Ovary (tissue), 9 donors: Measurements from ENCODE around the gene EFCAB6. TPM values are rescaled to one million over a fixed set of nuclear protein-coding genes. Genes with fewer than 3 reads are reported as not detected.

Source experiments
- DNase-seq, 5 donors: peaks; one replicate each; pipeline ENCODE4 v3.0.0-alpha.2; 2019 to 2020
- H3K27ac ChIP-seq, 2 donors: fragments of 200-600 bp; one replicate each; pipeline versions ENCODE4 v1.5.1 to v1.8.0; 2019 to 2022
- H3K27me3 ChIP-seq: fragments of 200-600 bp; one replicate; pipeline ENCODE4 v1.8.0; 2022
- H3K36me3 ChIP-seq: fragments of 200-600 bp; sonication (generic); one replicate; pipeline ENCODE4 v1.5.1; 2019
- H3K4me1 ChIP-seq: one replicate; pipeline ENCODE4 v1.8.1; 2013; ENCODE audit warnings: mild to moderate bottlenecking, moderate library complexity; ENCODE audit not compliant: insufficient read depth
- H3K4me3 ChIP-seq: fragments of 200-600 bp; sonication (generic); one replicate; pipeline ENCODE4 v1.5.1; 2017
- H3K9me3 ChIP-seq, 2 donors: fragments of 200-600 bp in 1 of 2; sonication (generic) in 1 of 2; one replicate each; pipeline versions ENCODE4 v1.5.1 to v1.8.1; 2013 to 2019; ENCODE audit warnings: mild to moderate bottlenecking in 1 of 2, moderate library complexity in 1 of 2
- EP300 ChIP-seq: sonication (generic); formaldehyde crosslinking; IDR thresholded peaks from one replicate; pipeline ENCODE4 v1.6.1; 2017; ENCODE audit warnings: antibody characterized with exemption
- POLR2A ChIP-seq: fragments of 450-650 bp; IDR thresholded peaks from one replicate; pipeline ENCODE4 v1.6.1; 2017; ENCODE audit warnings: antibody characterized with exemption, mild to moderate bottlenecking, moderate library complexity
- WGBS, 3 donors: extraction: QIAGEN DNeasy Blood & Tissue Kit in 1 of 3; methylation state at CpG; one replicate each; pipeline versions ENCODE4 v1.1.5 to v1.1.7; 2013 to 2017; 5-methylcytosine and 5-hydroxymethylcytosine counted together
- intact Hi-C, 4 donors: fragments of 100-400 bp; cut with DNase I; formaldehyde crosslinking; loops; one replicate each; pipeline versions ENCODE4 v1.11.0 to v1.15.1; 2022 to 2023
- polyA plus RNA-seq, 2 donors: library from polyadenylated mRNA; stranded (reverse); fragments of 200-250 nt in 1 of 2; fragments of 350-450 nt in 1 of 2; fragmentation: Illumina TruSeq in 1 of 2; extraction: RNeasy Lipid Tissue Mini Kit (QIAGEN cat#74804) in 1 of 2; gene quantifications; one replicate each; pipeline ENCODE4 v1.2.3, GENCODE V29; 2013 to 2014
- total RNA-seq, 7 donors: library from RNA; depleted of rRNA in 2 of 7; stranded (reverse); fragments of >200 nt in 2 of 7; fragmentation: NEBNext Ultra II Directional in 3 of 7; extraction: Animal tissue kit (Norgen Biotek cat#: 25700) in 3 of 7; gene quantifications; one replicate each; pipeline versions ENCODE4 v1.1.0 to v1.2.4, GENCODE V29; 2016 to 2023
- TF ChIP-seq, protein P1 (sequence below), 3 donors: fragments of 450-650 bp in 2 of 3; fragments of 200-600 bp in 1 of 3; IDR thresholded peaks; one replicate each; pipeline versions ENCODE4 v1.5.1 to v1.8.0; 2016 to 2022; ENCODE audit warnings: antibody characterized with exemption in 3 of 3, mild to moderate bottlenecking in 1 of 3
- donor health status: DM: no; HTN: no; CAD: no; lungs with moderate emphysema.
- donor health status: DM: no; HTN: no; CAD: no.
- donor health status: Bipolar disorder and iron deficiency.
- donor health status: DM: yes; HTN: yes; CAD: no.
- donor health status: DM: no; HTN: no; CAD: no.
- donor health status: DM: yes; HTN: yes; CAD: no.

Gene EFCAB6
- total and polyA plus RNA-seq, 9 donors, result 1.00 to 17.5 (median 6.7) TPM

DNA sequence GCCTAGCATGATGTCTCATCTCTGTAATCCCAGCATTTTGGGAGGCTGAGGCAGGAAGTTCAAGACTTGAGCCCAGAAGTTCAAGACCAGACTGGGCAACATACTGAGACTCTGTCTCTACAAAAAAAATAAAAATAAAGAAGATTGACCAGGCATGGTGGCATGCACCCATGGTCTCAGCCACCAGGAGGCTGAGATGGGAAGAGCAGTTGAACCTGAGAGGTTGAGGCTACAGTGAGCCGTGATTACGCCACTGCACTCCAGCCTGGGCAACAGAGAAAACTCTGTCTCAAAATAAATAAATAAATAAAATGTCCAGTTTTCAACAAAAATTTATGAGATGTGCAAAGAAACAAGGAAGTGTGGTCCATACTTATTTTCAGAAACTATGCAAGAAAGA is 28.3 kb downstream of the EFCAB6 start:
- 96 to 98% (median 97%) methylated on average over 2 of the region's 2 CpGs for WGBS, 3 donors
- H3K9me3 ChIP-seq, result no peaks in the 10 kb centered on the region
- TF ChIP-seq POLR2A (no peak), EP300 (no peak)
- TF ChIP-seq, protein P1, sequence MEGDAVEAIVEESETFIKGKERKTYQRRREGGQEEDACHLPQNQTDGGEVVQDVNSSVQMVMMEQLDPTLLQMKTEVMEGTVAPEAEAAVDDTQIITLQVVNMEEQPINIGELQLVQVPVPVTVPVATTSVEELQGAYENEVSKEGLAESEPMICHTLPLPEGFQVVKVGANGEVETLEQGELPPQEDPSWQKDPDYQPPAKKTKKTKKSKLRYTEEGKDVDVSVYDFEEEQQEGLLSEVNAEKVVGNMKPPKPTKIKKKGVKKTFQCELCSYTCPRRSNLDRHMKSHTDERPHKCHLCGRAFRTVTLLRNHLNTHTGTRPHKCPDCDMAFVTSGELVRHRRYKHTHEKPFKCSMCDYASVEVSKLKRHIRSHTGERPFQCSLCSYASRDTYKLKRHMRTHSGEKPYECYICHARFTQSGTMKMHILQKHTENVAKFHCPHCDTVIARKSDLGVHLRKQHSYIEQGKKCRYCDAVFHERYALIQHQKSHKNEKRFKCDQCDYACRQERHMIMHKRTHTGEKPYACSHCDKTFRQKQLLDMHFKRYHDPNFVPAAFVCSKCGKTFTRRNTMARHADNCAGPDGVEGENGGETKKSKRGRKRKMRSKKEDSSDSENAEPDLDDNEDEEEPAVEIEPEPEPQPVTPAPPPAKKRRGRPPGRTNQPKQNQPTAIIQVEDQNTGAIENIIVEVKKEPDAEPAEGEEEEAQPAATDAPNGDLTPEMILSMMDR (IDR thresholded peaks at IDR 0.05), result no peak
- intact Hi-C loops, result no loop called here
- H3K27me3 ChIP-seq, result no peaks in the 10 kb centered on the region
- no peaks in the 10 kb centered on the region for H3K4me1 ChIP-seq
- no peak for DNase-seq
- H3K4me3 ChIP-seq, result no peak overlapping the region
- no peak overlapping the region for H3K27ac ChIP-seq
- H3K36me3 ChIP-seq, result no peaks in the 10 kb centered on the region

DNA sequence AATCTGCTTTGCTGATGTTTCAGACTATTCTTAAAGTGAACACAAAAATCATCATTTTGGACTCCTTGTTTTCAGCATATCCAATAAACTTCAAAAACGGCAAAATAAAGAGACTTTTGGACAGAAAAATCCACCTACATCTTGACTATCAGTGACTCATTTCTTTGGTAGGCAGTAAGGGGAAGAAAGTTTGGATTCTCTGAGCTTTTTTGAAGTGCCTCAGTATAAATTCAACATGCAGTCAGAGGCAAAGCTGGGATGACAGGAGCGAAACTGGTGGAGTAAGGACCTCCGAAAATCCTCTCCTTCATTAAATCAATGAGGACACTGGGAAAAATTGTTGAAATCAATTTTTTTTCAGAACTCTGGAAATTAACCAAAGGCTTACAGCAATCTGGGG is 29.7 kb downstream of the EFCAB6 start:
- intact Hi-C loops, result no loop called here
- 42 to 56% (median 47%) methylated on average over 3 of the region's 3 CpGs for WGBS, 3 donors
- H3K27ac ChIP-seq, result no peak overlapping the region
- DNase-seq, result no peak
- no peak overlapping the region for H3K4me3 ChIP-seq
- no peak for TF ChIP-seq POLR2A
- TF ChIP-seq EP300, result no peak
- TF ChIP-seq, protein P1 (IDR thresholded peaks at IDR 0.05), result no peak
- no peaks in the 10 kb centered on the region for H3K27me3 ChIP-seq
- no peaks in the 10 kb centered on the region for H3K4me1 ChIP-seq
- H3K9me3 ChIP-seq, result no peaks in the 10 kb centered on the region
- H3K36me3 ChIP-seq, result no peaks in the 10 kb centered on the region

DNA sequence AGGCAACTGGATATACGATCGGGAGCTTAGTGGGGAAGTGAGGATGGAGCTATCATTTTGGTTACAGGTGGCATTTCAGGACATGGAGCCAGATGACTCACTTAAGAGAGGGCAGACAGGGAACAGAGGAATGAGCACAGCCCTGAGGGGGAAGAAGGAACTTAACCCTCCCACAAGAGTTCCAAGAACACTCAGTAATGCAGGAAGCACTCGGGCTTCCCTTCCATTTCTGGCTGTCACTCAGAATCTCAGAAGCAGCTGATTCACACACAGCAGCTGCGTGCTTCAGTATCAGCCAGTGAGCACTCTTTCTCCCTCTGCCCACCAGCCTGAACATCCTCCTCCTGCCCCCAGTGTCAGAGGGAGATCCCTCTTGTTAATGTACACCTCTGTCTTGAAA is 34.8 kb downstream of the EFCAB6 start:
- H3K36me3 ChIP-seq, result no peaks in the 10 kb centered on the region
- WGBS, 3 donors, result 44 to 61% (median 54%) methylated on average over 4 of the region's 4 CpGs

DNA sequence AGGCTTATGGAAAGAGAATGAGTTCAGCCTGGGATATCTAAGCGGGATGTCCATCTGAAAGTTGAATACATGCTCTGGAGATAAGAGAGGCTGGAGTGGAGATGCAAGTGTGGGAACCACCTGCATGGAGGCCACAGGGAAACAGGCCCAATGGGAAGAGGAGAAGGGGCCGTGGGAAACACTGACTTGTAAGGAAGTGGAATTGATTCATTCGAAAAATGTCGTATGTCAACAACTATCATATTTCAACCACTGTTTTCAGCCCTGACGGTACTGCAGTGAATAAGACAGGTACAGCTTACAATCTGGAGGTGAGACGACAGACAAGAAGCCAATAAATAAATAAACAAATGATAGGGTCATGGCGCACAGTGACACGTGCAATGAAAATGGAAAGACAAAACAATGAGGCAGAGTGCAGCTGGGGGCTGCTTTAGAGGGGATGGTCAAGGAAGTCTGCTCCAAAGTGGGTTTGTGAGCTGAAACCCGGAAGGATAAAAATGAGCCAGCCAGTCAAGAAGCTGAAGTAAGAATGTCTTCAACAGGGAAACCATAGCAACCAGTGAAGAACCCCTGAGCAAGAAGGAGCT is 35.9 kb downstream of the EFCAB6 start:
- Histone ChIP-seq H3K27ac (no peak overlapping the region), H3K4me1 (no peaks in the 10 kb centered on the region), H3K9me3 (no peaks in the 10 kb centered on the region), H3K36me3 (no peaks in the 10 kb centered on the region), H3K27me3 (no peaks in the 10 kb centered on the region), H3K4me3 (no peak overlapping the region)
- TF ChIP-seq, protein P1 (IDR thresholded peaks at IDR 0.05), result no peak
- TF ChIP-seq POLR2A (no peak), EP300 (no peak)
- WGBS, 3 donors, result 80 to 82% (median 81%) methylated on average over 9 of the region's 9 CpGs
- intact Hi-C loops, result no loop called here
- no peak for DNase-seq

More for the DNA sequence above, 34.8 kb downstream of the EFCAB6 start:
- Histone ChIP-seq H3K9me3 (no peaks in the 10 kb centered on the region), H3K4me1 (no peaks in the 10 kb centered on the region), H3K27ac (no peak overlapping the region), H3K4me3 (no peak overlapping the region), H3K27me3 (no peaks in the 10 kb centered on the region)
- no peak for DNase-seq
- TF ChIP-seq POLR2A, result no peak
- TF ChIP-seq, protein P1 (IDR thresholded peaks at IDR 0.05), result no peak
- TF ChIP-seq EP300, result no peak
- intact Hi-C loops, result no loop called here
